K562 (cell line): ENCODE results near the gene DCUN1D2. TPM values are rescaled to one million over a fixed set of nuclear protein-coding genes. Genes with fewer than 3 reads are reported as not detected.

Experiments used
- ATAC-seq: fragments of 200-7000 bp; cut with Tn5 transposase; 3 replicates; pipeline ENCODE4 v1.9.1; 2020; ENCODE audit warnings: moderate library complexity
- BruUV-seq: library from RNA; stranded (reverse); fragments of 400-500 nt; replicated peaks from 2 replicates; lab custom pipeline; 2021; lab: Mats Ljungman, UMichigan
- CTCF ChIA-PET: fragments of 300-600 bp; formaldehyde crosslinking; extraction: SDS; loops from one replicate; lab custom pipeline; 2021; ENCODE audit warnings: low intra/inter-chr PET ratio; lab: Yijun Ruan, JAX
- POLR2A ChIA-PET: fragments of 300-600, 350-650 bp; sonication (Branson Sonifier 250); formaldehyde crosslinking; extraction: SDS; loops from one replicate; lab custom pipeline; 2021; ENCODE audit warnings: antibody characterized with exemption, inconsistent platforms; lab: Yijun Ruan, JAX
- DNase-seq, 4 experiments: peaks; one replicate each; pipeline versions ENCODE4 v3.0.0 to v3.0.0-alpha.2; 2011 to 2018; ENCODE audit warnings: low spot score in 3 of 4, mixed read lengths in 3 of 4; ENCODE audit errors: extremely low read depth in 1 of 4
- FAIRE-seq: peaks from 2 replicates; lab custom pipeline; 2011; peaks lifted over from hg19 to GRCh38; lab: Jason Lieb, UNC
- H2AFZ ChIP-seq: 2 replicates; pipeline ENCODE4 v1.6.0; 2011; ENCODE audit warnings: low read depth, low read length, control low read depth, inconsistent platforms
- H3K27ac ChIP-seq: fragments of 200-600 bp; 3 replicates; pipeline ENCODE4 v1.8.0; 2011; ENCODE audit warnings: low read depth, mild to moderate bottlenecking, control low read depth, inconsistent platforms, low read length, moderate library complexity, mixed read lengths; ENCODE audit errors: extremely low read depth
- H3K27me3 ChIP-seq, 2 experiments: fragments of 300-600 bp in 1 of 2; 2 replicates in 1 of 2; 3 replicates in 1 of 2; pipeline versions ENCODE4 v1.6.0 to v1.8.0; 2011; ENCODE audit warnings: inconsistent platforms in 2 of 2, low read length in 2 of 2, mild to moderate bottlenecking in 1 of 2, mixed read lengths in 1 of 2, moderate library complexity in 1 of 2; ENCODE audit not compliant: control insufficient read depth in 2 of 2, insufficient read depth in 2 of 2
- H3K36me3 ChIP-seq: fragments of 300-600 bp; 3 replicates; pipeline ENCODE4 v1.8.0; 2011; ENCODE audit warnings: mild to moderate bottlenecking, low read length, inconsistent platforms; ENCODE audit not compliant: control insufficient read depth, insufficient read depth
- H3K4me1 ChIP-seq, 2 experiments: fragments of 200-600 bp in 1 of 2; replicated peaks in 1 of 2; 2 replicates in 1 of 2; 3 replicates in 1 of 2; pipeline versions ENCODE4 v1.5.1 to v1.8.0; 2011; ENCODE audit warnings: inconsistent platforms in 2 of 2, low read length in 2 of 2, mild to moderate bottlenecking in 1 of 2, mixed read lengths in 1 of 2, moderate library complexity in 1 of 2; ENCODE audit not compliant: control insufficient read depth in 2 of 2, insufficient read depth in 2 of 2
- H3K4me2 ChIP-seq: 2 replicates; pipeline ENCODE4 v1.6.1; 2011; ENCODE audit warnings: low read length, control low read depth, inconsistent platforms, mixed read lengths; ENCODE audit not compliant: insufficient read depth
- H3K4me3 ChIP-seq: fragments of 200-600 bp; sonication (generic), shearing (Covaris generic); 2 replicates; pipeline ENCODE4 v1.5.1; 2016; ENCODE audit warnings: control low read depth, inconsistent platforms
- H3K79me2 ChIP-seq: fragments of 200-600 bp; 3 replicates; pipeline ENCODE4 v1.8.0; 2011; ENCODE audit warnings: low read length, inconsistent platforms; ENCODE audit not compliant: control insufficient read depth, insufficient read depth
- H3K9ac ChIP-seq, 2 experiments: 2 replicates each; pipeline versions ENCODE4 v1.6.0 to v1.6.1; 2011; ENCODE audit warnings: low read depth in 2 of 2, low read length in 2 of 2, control low read depth in 1 of 2, inconsistent platforms in 1 of 2, mild to moderate bottlenecking in 1 of 2, mixed read lengths in 1 of 2; ENCODE audit not compliant: insufficient read depth in 1 of 2
- H3K9me1 ChIP-seq: one replicate; pipeline ENCODE4 v1.6.0; 2011; ENCODE audit warnings: inconsistent platforms, mild to moderate bottlenecking, low read length, moderate library complexity; ENCODE audit not compliant: control insufficient read depth, insufficient read depth
- H3K9me3 ChIP-seq: replicated peaks from 2 replicates; pipeline ENCODE4 v1.5.1; 2011; ENCODE audit warnings: low read depth, low read length, inconsistent platforms; ENCODE audit not compliant: control insufficient read depth, insufficient read depth
- H4K20me1 ChIP-seq: replicated peaks from 2 replicates; pipeline ENCODE4 v1.6.1; 2011; ENCODE audit warnings: low read length, inconsistent platforms, mixed read lengths; ENCODE audit not compliant: control insufficient read depth, insufficient read depth
- DDX20 ChIP-seq: fragments of 450-650 bp; IDR thresholded peaks from 2 replicates; pipeline ENCODE4 v1.6.1; 2016; ENCODE audit warnings: missing genetic modification characterization, low read depth, mild to moderate bottlenecking, missing compliant biosample characterization, moderate library complexity
- DMBX1 ChIP-seq: fragments of 250-450 bp; sonication (Bioruptor Pico); IDR thresholded peaks from 2 replicates; pipeline ENCODE4 v1.8.0; 2022; ENCODE audit warnings: inconsistent platforms, mild to moderate bottlenecking, moderate library complexity, borderline replicate concordance
- ILF3 ChIP-seq: fragments of 450-650 bp; IDR thresholded peaks from 2 replicates; pipeline ENCODE4 v1.6.1; 2018; ENCODE audit warnings: antibody characterized with exemption, mild to moderate bottlenecking, moderate library complexity, borderline replicate concordance
- REST ChIP-seq, 2 experiments: fragments of 450-650 bp; formaldehyde crosslinking in 1 of 2; IDR thresholded peaks; 2 replicates each; pipeline versions ENCODE4 v1.4.0 to v1.6.1; 2014 to 2020; ENCODE audit warnings: mild to moderate bottlenecking in 2 of 2, borderline replicate concordance in 1 of 2, low read depth in 1 of 2
- XRCC4 ChIP-seq: IDR thresholded peaks from one replicate; pipeline ENCODE4 v1.6.1; 2011; ENCODE audit not compliant: insufficient read depth, insufficient read length; ENCODE audit errors: extremely low read depth
- ZNF445 ChIP-seq: fragments of 250-450 bp; sonication (Bioruptor Pico); IDR thresholded peaks from 2 replicates; pipeline ENCODE4 v1.4.0; 2020; ENCODE audit warnings: low read depth, mild to moderate bottlenecking, moderate library complexity
- ZNF79 ChIP-seq: fragments of 250-450 bp; sonication (Bioruptor Pico); IDR thresholded peaks from 2 replicates; pipeline ENCODE4 v1.4.0; 2020; ENCODE audit warnings: low read depth, mild to moderate bottlenecking, moderate library complexity
- WGBS: fragments of 100-300 bp; shearing (Covaris generic); methylation state at CpG from one replicate; pipeline ENCODE4 v1.1.6; 2016; ENCODE audit warnings: low coverage, mixed read lengths; ENCODE audit not compliant: insufficient coverage; ENCODE audit errors: missing lambda C conversion rate; 5-methylcytosine and 5-hydroxymethylcytosine counted together
- in situ Hi-C: fragments of 300-500 bp; cut with MboI; formaldehyde crosslinking; loops from 4 replicates; pipeline ENCODE4 v1.15.0; 2018; ENCODE audit warnings: inconsistent platforms, mixed read lengths
- intact Hi-C: fragments of 100-400 bp; cut with micrococcal nuclease; formaldehyde crosslinking; loops from 2 replicates; pipeline ENCODE4 v1.14.2; 2022
- polyA plus RNA-seq, 8 experiments: library from polyadenylated mRNA; depleted of rRNA in 4 of 8; stranded (reverse) in 5 of 8; unstranded in 3 of 8; fragments of >200 nt; fragmentation: Nextera tagmentation in 2 of 8; fragmentation: Illumina TruSeq in 1 of 8; extraction: Ambion mirVana in 2 of 8; extraction: Trizol in 1 of 8; gene quantifications; 2 replicates each; pipeline versions ENCODE4 v1.2.1 to v1.2.3, GENCODE V29; 2011 to 2014; ENCODE audit warnings: inconsistent platforms in 1 of 8, missing spikeins in 1 of 8
- total RNA-seq, 7 experiments: library from RNA; depleted of rRNA in 6 of 7; stranded (reverse); fragments of >200 nt in 6 of 7; fragmentation: Illumina TruSeq in 2 of 7; extraction: Trizol in 2 of 7; gene quantifications; 2 replicates each; pipeline versions ENCODE4 v1.2.1 to v1.2.3, GENCODE V29; 2011 to 2021; ENCODE audit warnings: low replicate concordance in 1 of 7

Gene DCUN1D2
- total and polyA plus RNA-seq, 9 of the 15 experiments (the other 6 are each of a cell fraction or from before 2014, with no cell fraction given): 2.1 to 16.8 (median 11.1) TPM

DNA sequence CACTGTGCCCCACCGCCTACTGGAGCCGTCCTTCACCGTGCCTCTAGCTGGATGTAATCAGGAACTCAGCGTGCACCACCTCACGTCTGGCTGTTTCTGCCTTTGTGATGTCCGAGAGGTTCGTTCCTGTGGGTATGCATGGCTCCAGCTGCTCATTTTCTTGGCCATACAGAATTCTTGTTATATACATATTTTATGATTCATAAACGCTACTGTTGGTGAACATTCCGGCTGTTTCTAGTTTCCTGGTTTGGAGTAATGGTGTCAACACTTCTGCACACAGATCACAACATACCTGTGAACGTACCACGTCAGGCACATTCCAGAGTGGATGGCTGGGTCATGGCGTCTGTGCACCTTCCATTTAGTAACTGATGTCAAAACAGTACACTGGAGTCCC, 14.6 kb downstream of the DCUN1D2 start:
- Histone ChIP-seq H3K4me2 (no peak overlapping the region), H3K9me3 (no peaks in the 10 kb centered on the region), H3K27ac (no peak overlapping the region), H3K4me3 (no peak overlapping the region), H3K9me1 (no peaks in the 10 kb centered on the region), H2AFZ (no peak overlapping the region), H3K79me2 (peaks cover 3% of the 10 kb centered on the region; the same call in 1 of the 3 replicates), H3K27me3 (no peaks in the 10 kb centered on the region), H3K4me1 (no peaks in the 10 kb centered on the region; a peak in 2 of 5 replicates), H4K20me1 (no peaks in the 10 kb centered on the region), H3K36me3 (peaks cover 57% of the 10 kb centered on the region), H3K9ac (no peak overlapping the region)
- DNase-seq (no peak), FAIRE-seq (no peak), ATAC-seq (no peak)
- intact Hi-C loops: no loop called here
- POLR2A ChIA-PET: interaction anchor here (1.2 kb wide), 1 partner anchor 14 kb away, joined by 3 read pairs; no protein-coding TSS in a partner anchor
- WGBS: 96% methylated on average over 10 of the region's 12 CpGs
- CTCF ChIA-PET: no interaction called here
- in situ Hi-C loops: no loop called here
- TF ChIP-seq XRCC4 (no peak), DDX20 (no peak)
- no TSS peak for BruUV-seq

- Histone ChIP-seq H3K9me3 (no peaks in the 10 kb centered on the region), H3K27ac (no peak overlapping the region), H3K4me2 (no peak overlapping the region), H3K27me3 (no peaks in the 10 kb centered on the region), H3K36me3 (peaks cover 53% of the 10 kb centered on the region), H4K20me1 (no peaks in the 10 kb centered on the region), H3K4me3 (no peak overlapping the region), H3K79me2 (no peaks in the 10 kb centered on the region), H3K9me1 (no peaks in the 10 kb centered on the region), H3K4me1 (no peaks in the 10 kb centered on the region; a peak in 2 of 5 replicates), H3K9ac (no peak overlapping the region), H2AFZ (no peak overlapping the region)
- CTCF ChIA-PET: no interaction called here
- no peak for FAIRE-seq
- BruUV-seq: no TSS peak
- in situ Hi-C loops: no loop called here
- intact Hi-C loops: no loop called here
- POLR2A ChIA-PET: interaction anchor here (1.2 kb wide), 1 partner anchor 15 kb away, joined by 3 read pairs; no protein-coding TSS in a partner anchor
- 86% methylated on average over 8 of the region's 11 CpGs for WGBS
- DNase-seq: no peak
- ATAC-seq: no peak; the same call in 1 of the 3 replicates
- TF ChIP-seq DMBX1 (CRISPR knock-in tag) (no peak), REST (IDR thresholded peaks at IDR 0.05; ENCODE audit: borderline replicate concordance) (no peak), REST (CRISPR knock-in tag; IDR thresholded peaks at IDR 0.05; ENCODE audit: low read depth) (no peak), ZNF79 (CRISPR knock-in tag) (no peak), ILF3 (no peak), ZNF445 (CRISPR knock-in tag) (no peak)
Measured at GRCh38 chr13:113475280-113475679, 15.2 kb downstream of the DCUN1D2 start.
